Fibroblast of pulmonary artery (primary cell): ENCODE results near the gene MEGF11.

ENCODE experiments used
- DNase-seq: peaks from one replicate; pipeline ENCODE4 v3.0.0-alpha.2; 2010; ENCODE audit warnings: low read depth
- H3K4me3 ChIP-seq: replicated peaks from 2 replicates; pipeline ENCODE4 v1.5.1; 2011; ENCODE audit warnings: low read depth, mild to moderate bottlenecking, control low read depth, low read length, moderate library complexity
- TF ChIP-seq, protein P1 (sequence below): IDR thresholded peaks from 2 replicates; pipeline ENCODE4 v1.5.1; 2011; ENCODE audit warnings: mild to moderate bottlenecking, control low read depth, low read length, inconsistent platforms; ENCODE audit errors: missing control alignments

The MEGF11 gene

DNA sequence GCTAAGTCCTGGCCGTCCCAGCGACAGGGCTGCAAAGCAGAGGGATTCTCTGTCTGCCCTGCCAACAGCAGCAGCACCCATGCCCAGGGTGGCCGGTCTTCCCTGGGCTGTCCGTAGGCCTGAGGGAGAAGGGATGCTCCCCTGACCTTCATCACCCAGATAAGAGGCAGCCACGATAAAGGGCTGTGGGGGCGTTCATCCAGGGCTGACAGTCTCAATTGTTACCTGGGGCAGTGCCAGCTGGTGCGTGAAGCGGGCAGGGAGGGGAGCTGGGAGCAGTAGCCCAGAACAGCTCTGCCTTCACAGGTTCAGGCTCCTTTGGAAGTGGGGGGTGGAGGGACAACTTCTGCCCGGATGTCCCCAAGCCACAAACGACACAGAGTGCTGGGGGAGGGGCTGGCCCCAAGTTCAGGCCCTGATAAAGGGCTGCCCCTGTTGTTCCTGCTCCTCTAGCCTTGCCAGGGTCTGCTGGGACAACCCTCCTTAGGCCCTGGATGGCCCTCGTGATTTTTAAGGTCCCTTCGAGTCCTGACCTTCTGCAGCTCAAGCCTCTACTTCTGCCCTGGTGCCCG, 289.6 kb downstream of the MEGF11 start:
- DNase-seq, result no peak
- TF ChIP-seq, protein P1, sequence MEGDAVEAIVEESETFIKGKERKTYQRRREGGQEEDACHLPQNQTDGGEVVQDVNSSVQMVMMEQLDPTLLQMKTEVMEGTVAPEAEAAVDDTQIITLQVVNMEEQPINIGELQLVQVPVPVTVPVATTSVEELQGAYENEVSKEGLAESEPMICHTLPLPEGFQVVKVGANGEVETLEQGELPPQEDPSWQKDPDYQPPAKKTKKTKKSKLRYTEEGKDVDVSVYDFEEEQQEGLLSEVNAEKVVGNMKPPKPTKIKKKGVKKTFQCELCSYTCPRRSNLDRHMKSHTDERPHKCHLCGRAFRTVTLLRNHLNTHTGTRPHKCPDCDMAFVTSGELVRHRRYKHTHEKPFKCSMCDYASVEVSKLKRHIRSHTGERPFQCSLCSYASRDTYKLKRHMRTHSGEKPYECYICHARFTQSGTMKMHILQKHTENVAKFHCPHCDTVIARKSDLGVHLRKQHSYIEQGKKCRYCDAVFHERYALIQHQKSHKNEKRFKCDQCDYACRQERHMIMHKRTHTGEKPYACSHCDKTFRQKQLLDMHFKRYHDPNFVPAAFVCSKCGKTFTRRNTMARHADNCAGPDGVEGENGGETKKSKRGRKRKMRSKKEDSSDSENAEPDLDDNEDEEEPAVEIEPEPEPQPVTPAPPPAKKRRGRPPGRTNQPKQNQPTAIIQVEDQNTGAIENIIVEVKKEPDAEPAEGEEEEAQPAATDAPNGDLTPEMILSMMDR, result no peak
- no peak overlapping the region for H3K4me3 ChIP-seq

GRCh38 chr15:65963358-65963757, 290.2 kb downstream of the MEGF11 start:
- TF ChIP-seq, protein P1, result no peak
- H3K4me3 ChIP-seq, result no peak overlapping the region
- DNase-seq, result no peak

DNA sequence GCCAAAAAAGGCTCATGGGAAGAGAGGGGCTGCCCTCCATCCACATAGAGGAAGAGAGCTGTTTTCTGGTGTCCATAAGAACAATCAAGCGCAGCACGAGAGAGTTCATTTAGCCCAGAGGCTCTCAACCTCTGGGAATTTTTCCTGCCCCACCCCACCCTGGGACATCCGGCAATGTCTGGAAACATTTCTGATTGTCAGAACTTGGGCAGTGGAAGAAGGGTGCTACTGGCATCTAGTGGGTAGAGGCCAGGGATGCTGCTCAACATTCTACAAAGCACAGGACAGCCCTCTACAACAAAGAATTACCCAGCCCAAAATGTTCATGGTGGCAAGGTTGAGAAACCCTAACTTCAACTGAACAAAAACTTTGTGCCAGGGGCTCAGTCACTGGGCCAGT, 291.4 kb downstream of the MEGF11 start:
- H3K4me3 ChIP-seq, result no peak overlapping the region
- TF ChIP-seq, protein P1, result no peak
- peak; percentile 6 for DNase-seq

- DNase-seq, result no peak
- H3K4me3 ChIP-seq, result no peak overlapping the region
- TF ChIP-seq, protein P1, result no peak
Measured at GRCh38 chr15:65960586-65960985, 293.0 kb downstream of the MEGF11 start.

- no peak for DNase-seq
- TF ChIP-seq, protein P1, result no peak
Measured at GRCh38 chr15:65958835-65959234, 294.7 kb downstream of the MEGF11 start.

GRCh38 chr15:65957451-65957850, 296.1 kb downstream of the MEGF11 start:
- TF ChIP-seq, protein P1, result no peak
- no peak overlapping the region for H3K4me3 ChIP-seq
- DNase-seq, result no peak

More at GRCh38 chr15:65958835-65959234, 294.7 kb downstream of the MEGF11 start:
- H3K4me3 ChIP-seq, result no peak overlapping the region

DNA sequence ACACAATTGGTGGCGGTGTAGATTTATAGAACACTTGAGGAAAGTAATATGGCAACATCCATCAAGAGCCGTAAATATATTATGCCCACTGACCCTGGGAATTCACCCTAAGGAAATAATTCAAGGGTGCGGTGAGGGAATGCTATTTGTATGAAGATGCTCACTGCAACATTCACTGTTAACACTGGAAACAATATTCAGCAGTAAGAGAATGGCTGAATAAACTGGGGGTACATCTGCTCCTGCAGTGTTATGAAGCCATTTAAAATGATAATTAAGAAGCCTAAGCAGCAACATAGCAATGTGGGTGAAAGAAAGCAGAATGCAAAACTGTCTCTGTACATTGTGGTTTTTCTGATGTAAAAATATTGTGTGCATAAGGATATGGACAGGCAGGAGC, 296.7 kb downstream of the MEGF11 start:
- DNase-seq, result no peak
- TF ChIP-seq, protein P1, result no peak
- no peak overlapping the region for H3K4me3 ChIP-seq
